Gastroesophageal sphincter (tissue), 3 donors: ENCODE measurements around the gene ZNF346.

Source experiments
- CTCF ChIP-seq, 4 experiments: fragments of 200-600 bp in 2 of 4; fragments of 450-650 bp in 2 of 4; sonication (generic) in 1 of 4; IDR thresholded peaks; one replicate each; pipeline ENCODE4 v1.5.1; 2017 to 2019; ENCODE audit warnings: antibody characterized with exemption in 4 of 4, mild to moderate bottlenecking in 2 of 4, moderate library complexity in 2 of 4
- POLR2AphosphoS5 ChIP-seq: sonication (generic); formaldehyde crosslinking; IDR thresholded peaks from one replicate; pipeline ENCODE4 v1.6.1; 2017; ENCODE audit warnings: antibody characterized with exemption

- TF ChIP-seq CTCF (IDR thresholded peaks at IDR 0.05) (no peak), POLR2AphosphoS5 (no peak)
These were observed 63.6 kb downstream of the ZNF346 start for GRCh38 chr5:177085985-177086653.
